ENCODE results near the gene MSL3B.

DNA sequence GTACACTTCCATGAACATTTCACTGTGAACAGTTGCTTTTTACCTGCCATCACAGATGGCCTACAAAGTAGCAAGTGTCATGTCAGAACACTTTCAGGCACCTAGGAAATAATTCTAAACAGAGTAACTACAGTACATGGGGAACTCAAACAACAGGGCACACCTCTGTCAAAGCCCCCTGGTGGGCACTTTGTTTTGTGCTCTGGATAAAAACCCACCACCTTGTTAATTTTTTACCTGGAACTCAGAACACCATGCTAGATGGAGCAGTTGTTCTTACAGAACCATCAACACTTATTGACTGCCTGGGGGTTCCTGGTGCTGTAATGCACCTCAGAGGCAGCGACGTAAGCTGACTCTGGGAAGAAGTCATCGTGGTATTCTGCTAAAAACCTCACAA is 2.3 kb downstream of the MSL3B start:
- TF ChIP-seq, protein P1, sequence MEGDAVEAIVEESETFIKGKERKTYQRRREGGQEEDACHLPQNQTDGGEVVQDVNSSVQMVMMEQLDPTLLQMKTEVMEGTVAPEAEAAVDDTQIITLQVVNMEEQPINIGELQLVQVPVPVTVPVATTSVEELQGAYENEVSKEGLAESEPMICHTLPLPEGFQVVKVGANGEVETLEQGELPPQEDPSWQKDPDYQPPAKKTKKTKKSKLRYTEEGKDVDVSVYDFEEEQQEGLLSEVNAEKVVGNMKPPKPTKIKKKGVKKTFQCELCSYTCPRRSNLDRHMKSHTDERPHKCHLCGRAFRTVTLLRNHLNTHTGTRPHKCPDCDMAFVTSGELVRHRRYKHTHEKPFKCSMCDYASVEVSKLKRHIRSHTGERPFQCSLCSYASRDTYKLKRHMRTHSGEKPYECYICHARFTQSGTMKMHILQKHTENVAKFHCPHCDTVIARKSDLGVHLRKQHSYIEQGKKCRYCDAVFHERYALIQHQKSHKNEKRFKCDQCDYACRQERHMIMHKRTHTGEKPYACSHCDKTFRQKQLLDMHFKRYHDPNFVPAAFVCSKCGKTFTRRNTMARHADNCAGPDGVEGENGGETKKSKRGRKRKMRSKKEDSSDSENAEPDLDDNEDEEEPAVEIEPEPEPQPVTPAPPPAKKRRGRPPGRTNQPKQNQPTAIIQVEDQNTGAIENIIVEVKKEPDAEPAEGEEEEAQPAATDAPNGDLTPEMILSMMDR (IDR thresholded peaks at IDR 0.05), result no peak
- TF ChIP-seq EP300 (IDR thresholded peaks at IDR 0.05) (no peak), POLR2AphosphoS5 (IDR thresholded peaks at IDR 0.05) (no peak), POLR2A (IDR thresholded peaks at IDR 0.05) (no peak)
